NOMO-1 treated with dmso at 0.1 percent for 144 hours (cell line): ENCODE measurements around the gene CDC42BPB.
A peak's percentile ranks its signal among the peaks of the same experiment; 100 is the strongest.
"Not testable (repeated sequence)": the region's sequence is repeated elsewhere in the genome, so short reads cannot be mapped to it uniquely, and the experiment has no call there.

Experiments used
- DNase-seq: peaks from one replicate; lab custom pipeline; 2025; ENCODE audit not compliant: unreplicated experiment; lab: John Stamatoyannopoulos, UW

CDC42BPB gene

DNA sequence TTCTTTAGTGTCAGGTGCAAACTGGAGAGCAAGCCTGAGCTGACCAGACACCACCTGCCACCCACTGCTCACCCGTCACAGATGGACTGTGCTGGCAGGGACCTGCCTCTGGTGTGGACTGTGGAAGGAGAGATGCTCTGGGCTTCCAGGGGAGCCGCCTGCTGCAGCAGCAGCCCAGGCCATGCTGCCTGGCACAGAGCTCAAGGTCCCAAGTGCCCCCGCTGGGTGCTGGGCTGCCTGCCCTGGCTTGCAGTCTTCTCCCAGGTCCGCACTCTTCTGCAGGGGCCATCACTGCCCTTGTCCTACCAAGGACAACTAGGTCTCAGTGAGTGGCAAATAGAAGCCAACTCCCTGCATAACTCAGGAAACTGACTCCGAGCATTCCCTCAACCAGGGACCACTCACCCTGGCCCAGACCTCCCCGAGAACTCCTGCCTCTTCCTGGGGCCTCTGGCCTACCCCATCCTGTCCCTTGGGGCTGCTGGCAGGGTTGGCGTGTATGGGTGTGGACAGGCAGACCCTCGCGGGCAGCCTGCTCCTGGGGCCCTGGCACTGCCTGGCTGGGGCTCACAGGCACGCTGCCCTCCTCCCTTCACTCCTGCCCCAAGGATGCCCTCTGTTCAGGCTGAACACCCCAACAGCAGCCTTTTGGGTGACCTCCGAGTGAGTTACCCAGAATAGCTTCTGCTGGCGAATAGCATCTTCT, 125.6 kb downstream of the CDC42BPB start:
- no peak for DNase-seq

- DNase-seq: no peak
These were observed 126.4 kb downstream of the CDC42BPB start for GRCh38 chr14:102930753-102931579.

DNA sequence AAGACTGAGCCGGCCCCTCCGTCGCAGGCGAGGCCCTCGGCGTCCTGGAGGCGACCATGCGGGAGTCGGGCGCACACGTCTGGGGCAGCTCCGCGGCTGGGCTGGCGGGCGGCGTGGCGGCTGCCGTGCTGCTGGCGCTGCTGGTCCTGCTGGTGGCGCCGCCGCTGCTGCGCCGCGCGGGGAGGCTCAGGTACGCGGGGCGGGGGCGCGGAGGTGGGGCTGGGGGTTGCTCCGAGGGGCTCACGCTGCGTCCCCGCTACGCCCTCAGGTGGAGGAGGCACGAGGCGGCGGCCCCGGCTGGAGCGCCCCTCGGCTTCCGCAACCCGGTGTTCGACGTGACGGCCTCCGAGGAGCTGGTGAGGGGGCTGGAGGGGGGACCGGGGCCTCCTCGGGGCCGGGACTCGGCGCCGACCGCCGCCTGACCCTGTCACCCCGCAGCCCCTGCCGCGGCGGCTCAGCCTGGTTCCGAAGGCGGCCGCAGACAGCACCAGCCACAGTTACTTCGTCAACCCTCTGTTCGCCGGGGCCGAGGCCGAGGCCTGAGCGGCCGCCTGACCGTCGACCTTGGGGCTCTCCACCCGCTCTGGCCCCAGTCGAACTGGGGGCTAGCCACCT, 127.1 kb downstream of the CDC42BPB start:
- no peak for DNase-seq

- no peak for DNase-seq
These were observed 127.9 kb downstream of the CDC42BPB start for GRCh38 chr14:102929241-102930137.

GRCh38 chr14:102928412-102929240, 128.7 kb downstream of the CDC42BPB start:
- DNase-seq: peak; percentile 74

DNA sequence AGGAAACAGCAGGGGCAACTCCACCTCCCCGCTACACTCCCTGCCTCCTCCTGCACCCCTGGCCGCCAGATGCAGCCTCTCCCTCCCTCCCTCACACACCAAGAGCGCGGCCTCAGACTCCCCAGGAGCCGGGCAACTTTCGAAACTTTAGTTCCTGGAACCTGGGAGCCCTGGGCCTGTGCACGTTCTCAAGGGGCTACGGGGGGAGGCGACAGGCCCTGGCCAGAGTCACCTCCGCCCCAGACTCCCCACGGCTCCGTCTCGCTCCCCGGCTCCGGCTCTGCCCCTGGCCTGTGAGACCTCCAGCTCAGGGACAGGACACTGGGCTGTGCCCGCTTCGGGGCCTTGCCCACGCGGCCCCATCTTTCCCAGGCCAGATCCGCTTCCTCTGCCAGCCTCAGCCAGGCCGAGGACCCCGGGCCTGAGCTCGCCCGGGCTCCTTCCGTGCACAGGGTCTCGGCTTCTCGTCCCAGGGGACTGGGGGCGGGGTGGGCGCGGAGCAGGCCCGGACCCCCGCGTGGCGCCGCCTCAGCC, 129.4 kb downstream of the CDC42BPB start:
- no peak for DNase-seq

DNA sequence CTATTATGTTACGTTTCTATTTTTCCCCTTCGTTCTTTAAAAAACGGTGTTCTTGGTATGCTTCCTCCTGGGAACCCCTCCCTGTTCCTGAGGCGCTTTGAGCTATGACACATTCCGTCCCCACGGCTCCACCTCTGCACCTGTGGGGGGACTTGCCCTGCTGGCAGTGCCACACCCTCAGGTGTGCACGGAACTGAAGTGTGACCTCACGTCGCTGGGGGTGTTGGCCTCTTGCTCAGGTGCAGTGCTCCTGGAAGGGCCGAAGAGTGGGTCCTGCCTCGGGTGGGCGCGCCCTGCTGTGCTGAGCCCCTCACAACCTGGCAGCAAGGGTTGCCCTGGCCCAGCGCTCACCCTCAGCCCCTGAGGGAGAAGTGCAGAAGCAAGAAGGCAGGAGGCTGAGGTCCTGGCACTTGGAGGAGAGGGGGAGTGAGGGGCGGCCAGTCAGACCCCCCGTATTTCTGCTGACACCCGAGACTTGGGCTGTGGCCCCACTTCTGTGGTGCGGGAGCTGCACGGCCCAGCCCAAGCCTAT, 129.9 kb downstream of the CDC42BPB start:
- no peak for DNase-seq

GRCh38 chr14:102926840-102927239, 130.5 kb downstream of the CDC42BPB start:
- not testable (repeated sequence) for DNase-seq

- DNase-seq: no peak
These were observed 131.2 kb downstream of the CDC42BPB start for GRCh38 chr14:102926104-102926503.

DNA sequence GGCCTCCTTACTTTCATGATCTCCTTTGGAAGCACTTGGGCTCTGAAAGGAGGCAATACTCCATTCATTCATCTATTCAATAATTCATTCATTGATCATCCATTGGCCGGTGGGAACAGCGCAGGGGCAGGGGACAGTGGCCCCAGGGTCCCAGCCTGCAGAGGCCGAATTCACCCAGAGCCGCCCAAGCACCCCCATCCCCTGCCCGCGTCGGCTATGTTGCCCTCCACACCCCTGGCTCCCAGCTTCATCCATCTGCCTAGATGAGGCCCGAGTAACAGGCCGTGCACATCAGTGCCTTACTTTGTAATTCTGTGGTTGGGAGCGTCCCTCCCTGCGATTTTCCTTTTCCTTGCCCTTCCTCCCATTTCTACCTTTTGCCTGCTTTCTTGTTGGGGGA, 131.7 kb downstream of the CDC42BPB start:
- DNase-seq: no peak

- DNase-seq: no peak
These were observed 132.4 kb downstream of the CDC42BPB start for GRCh38 chr14:102924632-102925588.

DNA sequence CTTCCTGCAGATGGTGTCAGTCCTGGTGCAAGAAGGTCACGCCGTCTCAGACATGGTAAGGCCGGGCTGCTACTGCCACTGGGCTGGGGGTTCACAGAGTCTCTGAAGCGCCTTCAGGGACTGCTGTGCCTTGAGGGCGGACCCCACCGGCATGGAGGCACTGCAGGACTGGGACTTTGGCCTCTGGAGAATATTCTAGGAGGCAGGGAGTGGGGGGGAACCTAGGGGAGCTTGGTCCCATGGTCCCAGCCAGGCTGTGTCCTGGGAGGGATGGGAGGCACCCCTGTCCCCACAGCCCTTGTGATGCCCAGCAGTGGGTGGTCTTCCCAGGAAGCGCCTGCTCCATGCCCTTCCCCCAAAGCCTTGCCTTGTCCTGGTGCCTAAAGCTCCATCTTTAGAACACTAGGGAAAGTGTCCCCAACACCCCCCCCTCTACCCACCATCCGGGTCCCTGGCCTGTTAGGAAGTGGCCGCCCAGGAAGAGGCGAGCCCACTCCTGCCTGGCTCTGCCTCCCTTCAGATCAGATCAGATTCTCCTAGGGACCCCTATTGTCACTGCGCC, 133.3 kb downstream of the CDC42BPB start:
- no peak for DNase-seq

- no peak for DNase-seq
These were observed 134.0 kb downstream of the CDC42BPB start for GRCh38 chr14:102923201-102923924.

DNA sequence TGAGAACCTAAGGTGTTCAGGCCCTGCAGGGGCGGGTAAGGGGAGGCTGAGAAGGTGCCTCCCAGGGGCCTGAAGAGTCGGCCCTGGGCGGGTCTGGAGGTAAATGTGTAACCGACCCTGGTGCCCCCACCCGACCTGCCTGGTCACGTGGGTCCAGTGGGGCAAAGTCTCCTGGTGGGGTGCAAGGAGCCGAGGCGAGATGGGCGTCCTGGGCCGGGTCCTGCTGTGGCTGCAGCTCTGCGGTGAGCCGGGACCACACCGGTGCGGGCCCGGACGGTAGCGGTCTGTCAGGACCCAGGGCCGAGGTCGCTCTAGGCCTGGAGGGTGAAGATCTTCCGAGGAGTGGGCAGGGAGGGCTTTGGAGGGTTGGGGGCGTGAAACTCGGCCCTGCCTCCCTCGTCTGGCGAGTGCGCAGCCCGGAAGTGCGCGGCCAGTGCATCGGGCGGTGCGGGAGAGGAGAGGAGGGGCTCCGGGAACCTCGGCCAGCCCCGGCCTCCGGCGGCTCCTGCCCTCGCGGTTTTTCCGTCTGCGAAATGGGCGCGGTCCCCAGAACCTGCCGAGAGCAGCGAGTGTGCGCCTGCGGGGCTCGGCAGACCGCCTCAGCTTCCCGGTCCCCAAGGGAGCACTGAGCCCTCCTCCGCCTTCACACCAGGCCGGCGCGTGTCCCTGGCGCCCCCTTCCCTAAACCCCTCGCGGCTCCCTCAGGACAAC, 134.7 kb downstream of the CDC42BPB start, which contains the start of gene AMN:
AMN (plus strand) TSS at position 174 of the 711 bp plus-strand sequence; CDS start at position 200, 26 bp downstream.
- DNase-seq: no peak

DNA sequence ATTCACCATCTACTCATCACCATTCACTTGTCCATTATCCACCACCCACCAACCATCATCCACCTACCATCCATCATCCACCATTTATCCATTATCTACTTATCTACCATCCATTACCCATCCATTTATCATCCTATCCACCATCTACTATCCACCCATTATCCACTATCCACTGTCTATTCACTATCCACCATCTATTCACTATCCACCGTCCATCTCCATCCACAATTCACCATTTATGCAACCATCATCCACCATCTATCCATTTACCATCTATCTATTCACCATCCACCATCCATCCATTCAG, 136.4 kb downstream of the CDC42BPB start:
- DNase-seq: no peak

DNA sequence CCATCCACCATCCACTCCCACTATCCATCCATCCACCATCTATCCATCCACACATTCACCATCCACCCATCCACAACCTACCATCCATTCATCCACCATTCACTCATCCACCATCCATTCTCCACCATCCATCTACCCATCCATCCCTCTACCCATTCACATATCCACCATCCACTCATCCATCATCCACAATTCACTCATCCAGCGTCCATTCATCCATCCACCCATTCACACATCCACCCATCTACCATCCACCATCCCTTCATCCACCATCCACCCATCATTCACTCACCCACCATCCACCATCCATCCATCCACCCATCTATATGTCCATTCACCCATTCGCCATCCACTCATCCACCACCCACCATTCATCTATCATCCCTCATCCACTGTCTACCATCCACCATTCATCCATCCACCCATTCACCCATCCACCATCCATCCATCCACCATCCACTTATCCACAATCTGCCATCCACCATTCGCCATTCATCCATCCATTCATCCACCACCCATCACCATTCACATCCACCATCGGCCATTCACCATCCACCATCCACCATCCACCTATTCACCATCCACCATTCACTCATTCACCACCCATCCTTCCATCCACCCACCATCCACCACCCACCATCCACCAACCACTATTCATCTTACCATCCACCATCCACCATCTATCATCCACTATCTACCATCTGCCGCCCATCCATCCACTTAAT, 136.9 kb downstream of the CDC42BPB start:
- DNase-seq: no peak
